ENCODE measurements around the gene ZC3HAV1. TPM values are rescaled to one million over a fixed set of nuclear protein-coding genes. Genes with fewer than 3 reads are reported as not detected.

The ZC3HAV1 gene
- total RNA-seq, 2 donors from 2014 or later: 67.6 to 76.0 TPM

DNA sequence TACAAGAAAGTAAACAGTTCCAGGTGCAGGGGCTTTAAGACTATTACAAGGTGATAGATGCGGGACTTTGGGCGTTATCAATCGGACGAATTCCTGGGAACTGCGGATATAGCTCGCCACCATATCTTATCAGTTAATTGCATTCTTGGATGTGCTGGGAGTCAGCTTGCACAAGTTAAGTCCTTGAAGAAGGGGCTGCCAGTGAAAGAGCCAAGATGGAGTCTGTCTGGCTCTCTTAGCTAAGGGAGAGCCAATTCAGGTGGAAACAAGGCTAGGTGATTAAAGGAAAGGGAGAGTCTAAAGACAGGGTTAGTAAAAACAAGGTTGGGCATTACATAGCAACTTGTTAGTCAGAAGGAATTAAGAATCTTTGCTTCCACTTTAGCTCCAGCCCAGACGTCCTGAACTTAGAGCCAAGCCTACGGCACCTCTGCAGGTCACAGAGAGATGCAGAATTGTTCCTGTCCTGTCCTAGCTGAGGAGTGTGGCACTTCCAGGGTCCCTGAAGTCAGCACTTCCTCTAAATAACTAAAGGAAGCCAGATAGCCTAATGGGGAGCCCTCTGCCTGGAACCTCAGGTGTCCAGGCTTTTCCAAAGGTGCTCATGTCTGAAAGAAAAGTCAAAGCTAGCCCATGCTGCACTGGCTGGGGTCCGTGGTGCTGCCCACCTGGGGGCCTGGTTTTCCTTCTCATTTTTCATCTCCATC is 17.3 kb downstream of the ZC3HAV1 start:
- Mint-ChIP-seq H3K9me3 (peaks cover 9% of the 10 kb centered on the region), H3K4me3 (peak overlapping the region; percentile 32), H3K27me3 (ENCODE audit: insufficient read depth) (no peaks in the 10 kb centered on the region), H3K36me3 (ENCODE audit: low read depth) (peaks cover 40% of the 10 kb centered on the region), H3K27ac (peak overlapping the region; percentile 95), H3K4me1 (peaks cover 51% of the 10 kb centered on the region)
- 53 to 67% methylated on average over 9 of the region's 9 CpGs for WGBS, 2 experiments (ENCODE audit: insufficient coverage in 1 of 2, insufficient read length in 1 of 2)
- Histone ChIP-seq H3K27ac (ENCODE audit: low read depth, low read length) (peak overlapping the region; percentile 69), H3K36me3 (ENCODE audit: control insufficient read depth, insufficient read depth, low read length) (peaks cover 30% of the 10 kb centered on the region), H3K9ac (ENCODE audit: extremely low read depth, low read length, poor library complexity, severe bottlenecking) (peak overlapping the region; percentile 50), H3K4me3 (ENCODE audit: low read length) (peak overlapping the region; percentile 42), H3K4me1 (ENCODE audit: control insufficient read depth, insufficient read depth, low read length) (peaks cover 21% of the 10 kb centered on the region), H3K27me3 (ENCODE audit: control insufficient read depth, insufficient read depth, low read length, poor library complexity, severe bottlenecking) (no peaks in the 10 kb centered on the region), H3K9me3 (ENCODE audit: control insufficient read depth, low read length) (peaks cover 24% of the 10 kb centered on the region)
- TF ChIP-seq, protein P1, sequence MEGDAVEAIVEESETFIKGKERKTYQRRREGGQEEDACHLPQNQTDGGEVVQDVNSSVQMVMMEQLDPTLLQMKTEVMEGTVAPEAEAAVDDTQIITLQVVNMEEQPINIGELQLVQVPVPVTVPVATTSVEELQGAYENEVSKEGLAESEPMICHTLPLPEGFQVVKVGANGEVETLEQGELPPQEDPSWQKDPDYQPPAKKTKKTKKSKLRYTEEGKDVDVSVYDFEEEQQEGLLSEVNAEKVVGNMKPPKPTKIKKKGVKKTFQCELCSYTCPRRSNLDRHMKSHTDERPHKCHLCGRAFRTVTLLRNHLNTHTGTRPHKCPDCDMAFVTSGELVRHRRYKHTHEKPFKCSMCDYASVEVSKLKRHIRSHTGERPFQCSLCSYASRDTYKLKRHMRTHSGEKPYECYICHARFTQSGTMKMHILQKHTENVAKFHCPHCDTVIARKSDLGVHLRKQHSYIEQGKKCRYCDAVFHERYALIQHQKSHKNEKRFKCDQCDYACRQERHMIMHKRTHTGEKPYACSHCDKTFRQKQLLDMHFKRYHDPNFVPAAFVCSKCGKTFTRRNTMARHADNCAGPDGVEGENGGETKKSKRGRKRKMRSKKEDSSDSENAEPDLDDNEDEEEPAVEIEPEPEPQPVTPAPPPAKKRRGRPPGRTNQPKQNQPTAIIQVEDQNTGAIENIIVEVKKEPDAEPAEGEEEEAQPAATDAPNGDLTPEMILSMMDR (conservative IDR thresholded peaks at IDR 0.05): no peak
- peak; percentile 57 for DNase-seq

DNA sequence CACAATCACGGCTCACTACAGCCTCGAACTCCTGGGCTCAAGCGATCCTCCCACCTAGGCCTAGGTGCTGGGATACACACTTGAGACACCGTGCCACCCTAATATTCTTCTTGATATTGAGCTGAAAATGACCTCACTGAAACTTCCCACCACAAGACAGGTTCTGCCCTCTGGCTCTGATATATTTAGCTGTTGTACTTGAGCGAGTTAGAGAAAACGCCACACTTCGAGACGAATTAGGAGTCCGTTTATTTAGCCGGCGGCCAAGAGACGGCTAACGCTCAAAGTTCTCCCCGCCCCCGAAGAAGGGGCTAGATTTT is 17.9 kb downstream of the ZC3HAV1 start:
- WGBS, 2 experiments (ENCODE audit: insufficient coverage in 1 of 2, insufficient read length in 1 of 2): 82 to 94% methylated on average over 10 to 15 of the region's 15 CpGs
- Histone ChIP-seq H3K36me3 (ENCODE audit: control insufficient read depth, insufficient read depth, low read length) (peaks cover 34% of the 10 kb centered on the region), H3K4me3 (ENCODE audit: low read length) (no peak overlapping the region), H3K27me3 (ENCODE audit: control insufficient read depth, insufficient read depth, low read length, poor library complexity, severe bottlenecking) (no peaks in the 10 kb centered on the region), H3K9me3 (ENCODE audit: control insufficient read depth, low read length) (peaks cover 30% of the 10 kb centered on the region), H3K27ac (ENCODE audit: low read depth, low read length) (peak overlapping the region; percentile 73), H3K9ac (ENCODE audit: extremely low read depth, low read length, poor library complexity, severe bottlenecking) (peak overlapping the region; percentile 67), H3K4me1 (ENCODE audit: control insufficient read depth, insufficient read depth, low read length) (peaks cover 21% of the 10 kb centered on the region)
- Mint-ChIP-seq H3K4me1 (peaks cover 48% of the 10 kb centered on the region), H3K27me3 (ENCODE audit: insufficient read depth) (no peaks in the 10 kb centered on the region), H3K9me3 (peaks cover 13% of the 10 kb centered on the region), H3K36me3 (ENCODE audit: low read depth) (peaks cover 43% of the 10 kb centered on the region), H3K4me3 (peak overlapping the region; percentile 32), H3K27ac (peak overlapping the region; percentile 95)
- DNase-seq: no peak
- TF ChIP-seq, protein P1 (conservative IDR thresholded peaks at IDR 0.05): no peak

DNA sequence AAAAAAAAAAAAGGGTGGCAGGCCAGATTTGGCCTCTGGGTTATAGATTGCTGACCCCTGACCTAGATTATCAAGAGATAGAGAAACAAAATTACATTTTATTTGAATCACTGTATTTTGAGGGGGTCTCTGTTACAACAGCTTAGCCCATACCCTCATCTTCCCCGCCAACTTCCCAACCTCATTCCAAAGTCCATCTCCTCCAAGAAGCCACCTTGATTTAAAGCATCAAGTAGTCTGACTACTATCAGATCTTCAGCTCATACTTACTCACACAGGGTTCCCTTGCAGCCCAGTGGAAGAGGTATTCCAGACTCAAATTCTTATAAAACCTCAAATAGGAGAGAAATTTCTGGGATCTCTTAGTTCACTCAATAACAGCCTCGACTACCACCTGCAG is 20.4 kb downstream of the ZC3HAV1 start:
- DNase-seq: no peak
- peaks cover 15% of the 10 kb centered on the region for H3K4me1 ChIP-seq (ENCODE audit: control insufficient read depth, insufficient read depth, low read length)
- peaks cover 26% of the 10 kb centered on the region for H3K4me1 Mint-ChIP-seq
- H3K4me3 ChIP-seq (ENCODE audit: low read length): no peak overlapping the region
- TF ChIP-seq, protein P1 (conservative IDR thresholded peaks at IDR 0.05): no peak
- no peak overlapping the region for H3K9ac ChIP-seq (ENCODE audit: extremely low read depth, low read length, poor library complexity, severe bottlenecking)
- H3K27ac Mint-ChIP-seq: no peak overlapping the region
- no peaks in the 10 kb centered on the region for H3K27me3 ChIP-seq (ENCODE audit: control insufficient read depth, insufficient read depth, low read length, poor library complexity, severe bottlenecking)
- H3K4me3 Mint-ChIP-seq: no peak overlapping the region
- no peak overlapping the region for H3K27ac ChIP-seq (ENCODE audit: low read depth, low read length)
- 94 to 96% methylated on average over 2 of the region's 2 CpGs for WGBS, 2 experiments (ENCODE audit: insufficient coverage in 1 of 2, insufficient read length in 1 of 2)
- peaks cover 53% of the 10 kb centered on the region for H3K36me3 ChIP-seq (ENCODE audit: control insufficient read depth, insufficient read depth, low read length)
- peaks cover 57% of the 10 kb centered on the region for H3K36me3 Mint-ChIP-seq (ENCODE audit: low read depth)
- peaks cover 13% of the 10 kb centered on the region for H3K9me3 Mint-ChIP-seq
- peaks cover 34% of the 10 kb centered on the region for H3K9me3 ChIP-seq (ENCODE audit: control insufficient read depth, low read length)
- no peaks in the 10 kb centered on the region for H3K27me3 Mint-ChIP-seq (ENCODE audit: insufficient read depth)
